Frontal cortex (tissue), 4 donors: ENCODE results near the gene PDLIM3. TPM values are rescaled to one million over a fixed set of nuclear protein-coding genes. Genes with fewer than 3 reads are reported as not detected.
A peak's percentile ranks its signal among the peaks of the same experiment; 100 is the strongest.

Experiments used
- DNase-seq, 2 donors: peaks; one replicate each; pipeline ENCODE4 v3.0.0; 2012; ENCODE audit warnings: low spot score in 2 of 2
- FAIRE-seq: peaks from 2 replicates; lab custom pipeline; 2012; peaks lifted over from hg19 to GRCh38; lab: Jason Lieb, UNC
- total RNA-seq: library from RNA; depleted of rRNA; stranded (reverse); fragments of >200 nt; gene quantifications from one replicate; pipeline ENCODE4 v1.2.3, GENCODE V29; 2014
- donor health status: control.
- donor health status: control.
- donor health status: control.

The PDLIM3 gene, protein sequence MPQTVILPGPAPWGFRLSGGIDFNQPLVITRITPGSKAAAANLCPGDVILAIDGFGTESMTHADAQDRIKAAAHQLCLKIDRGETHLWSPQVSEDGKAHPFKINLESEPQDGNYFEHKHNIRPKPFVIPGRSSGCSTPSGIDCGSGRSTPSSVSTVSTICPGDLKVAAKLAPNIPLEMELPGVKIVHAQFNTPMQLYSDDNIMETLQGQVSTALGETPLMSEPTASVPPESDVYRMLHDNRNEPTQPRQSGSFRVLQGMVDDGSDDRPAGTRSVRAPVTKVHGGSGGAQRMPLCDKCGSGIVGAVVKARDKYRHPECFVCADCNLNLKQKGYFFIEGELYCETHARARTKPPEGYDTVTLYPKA
- 14.3 TPM for total RNA-seq

- peak; percentile 85 to 87 for DNase-seq
- FAIRE-seq: no peak
These were observed at the start of gene PDLIM3 for GRCh38 chr4:185534866-185535611. Gene PDLIM3, minus strand, starts transcription at chr4:185535507. Its CDS starts 73 bp downstream, at chr4:185535434.

GRCh38 chr4:185583813-185584212 is 48.5 kb upstream of the PDLIM3 start:
- no peak for DNase-seq

DNA sequence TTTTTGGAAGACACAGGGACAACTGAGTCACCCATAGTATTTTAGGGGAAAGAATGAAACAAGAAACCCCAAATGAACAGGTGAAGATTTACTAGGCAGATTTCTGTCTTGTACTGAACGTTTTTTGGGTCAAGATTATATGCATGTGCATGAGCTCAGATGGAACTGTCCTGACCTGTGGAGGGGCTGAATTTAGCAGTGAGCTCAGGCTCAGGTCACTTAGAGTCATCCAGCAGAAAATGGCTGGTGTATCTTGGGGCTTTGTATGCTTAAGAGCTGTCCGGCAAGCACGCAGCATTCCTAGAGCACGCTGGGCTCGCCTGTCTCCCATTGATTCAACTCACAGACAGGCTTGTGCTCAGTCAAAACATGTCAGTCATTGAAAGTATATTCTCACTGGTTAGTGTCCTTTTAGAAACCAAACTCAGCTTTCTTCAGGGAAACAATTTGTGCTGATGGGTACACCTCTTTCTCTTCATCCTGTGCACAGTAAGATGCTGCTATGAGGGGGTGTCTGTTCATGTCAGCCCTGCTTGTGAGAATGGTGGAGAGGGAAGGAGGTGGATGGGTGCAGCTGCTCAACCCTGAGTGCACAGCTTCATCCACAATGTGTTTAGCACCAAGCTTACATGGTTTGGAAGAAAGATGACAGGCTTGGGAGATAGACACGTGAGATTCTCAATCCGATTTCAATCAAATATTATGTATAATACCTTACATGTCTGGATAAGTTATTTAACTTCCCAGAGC is 47.5 kb upstream of the PDLIM3 start:
- DNase-seq (no peak), FAIRE-seq (no peak)

More at GRCh38 chr4:185583813-185584212, 48.5 kb upstream of the PDLIM3 start:
- FAIRE-seq: no peak

DNA sequence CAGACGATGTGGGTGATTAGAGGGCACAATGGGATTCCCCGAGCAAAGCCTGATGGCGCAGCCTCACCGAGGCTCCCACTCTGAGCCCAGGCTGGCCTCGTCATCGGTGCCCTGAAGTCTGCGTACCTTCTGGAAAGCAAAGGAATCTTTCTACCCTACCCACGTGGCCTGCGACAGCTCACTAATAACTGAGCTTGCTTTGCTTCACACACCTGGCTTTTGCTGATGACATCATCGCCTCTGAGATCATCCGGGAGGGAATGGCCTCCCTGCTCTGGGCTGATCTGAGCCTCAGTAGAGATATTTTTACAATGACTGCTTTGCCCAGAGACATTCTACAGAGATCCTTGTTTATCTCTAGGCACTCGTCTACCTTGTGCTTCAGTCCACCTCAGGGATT is 45.4 kb upstream of the PDLIM3 start:
- DNase-seq (no peak), FAIRE-seq (no peak)

GRCh38 chr4:185578284-185578683 is 43.0 kb upstream of the PDLIM3 start:
- DNase-seq: no peak
- no peak for FAIRE-seq

DNA sequence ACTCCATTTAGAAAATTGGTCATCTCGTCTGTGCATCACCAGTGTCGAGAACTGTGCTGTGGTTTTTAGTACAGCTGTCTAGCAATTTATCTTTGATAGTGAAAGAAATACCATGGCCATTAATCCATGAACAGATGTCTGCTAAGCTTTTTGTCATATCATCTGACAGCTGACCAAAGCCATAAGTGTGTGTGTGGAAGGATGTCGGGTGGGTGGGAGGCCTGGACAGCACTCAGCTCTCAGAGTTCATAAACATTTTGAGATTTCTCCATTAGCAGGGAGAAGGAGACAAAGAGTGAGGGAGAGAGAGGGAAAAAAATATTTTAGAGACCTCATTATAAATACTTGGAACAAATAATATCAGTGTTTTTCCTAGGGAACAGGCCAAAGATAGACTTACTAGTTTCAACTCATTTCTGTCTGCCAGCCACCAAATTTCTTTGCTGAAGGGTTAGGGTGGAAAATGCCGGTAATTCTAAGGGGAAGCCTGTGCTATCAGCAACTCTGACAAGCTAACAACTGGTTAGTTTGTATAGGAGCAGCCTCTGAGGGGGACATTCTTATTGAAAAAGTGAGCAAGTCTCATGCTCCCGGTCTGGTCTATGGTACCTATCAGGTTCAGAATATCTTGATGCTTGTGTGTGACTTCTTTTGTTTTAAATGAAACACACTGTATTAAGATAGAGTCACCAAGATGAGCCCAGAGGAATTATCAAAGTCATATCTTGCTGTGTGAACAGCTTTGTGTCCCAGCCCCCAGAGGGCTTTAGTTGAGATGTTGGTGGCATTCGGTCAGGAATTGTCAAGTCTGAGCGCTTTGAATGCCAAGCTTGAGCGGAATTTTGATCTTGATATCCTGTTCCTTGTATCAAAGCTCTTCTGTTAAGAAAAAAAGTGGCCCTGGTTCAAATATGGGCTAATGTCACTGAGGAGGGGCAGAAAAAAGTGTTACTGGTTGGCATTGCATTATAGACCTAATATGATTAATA is 41.9 kb upstream of the PDLIM3 start:
- FAIRE-seq (no peak), DNase-seq (no peak)

GRCh38 chr4:185576314-185576961 is 41.1 kb upstream of the PDLIM3 start:
- FAIRE-seq: no peak

GRCh38 chr4:185573651-185574199 is 38.4 kb upstream of the PDLIM3 start:
- FAIRE-seq (no peak), DNase-seq (no peak)

More at GRCh38 chr4:185576314-185576961, 41.1 kb upstream of the PDLIM3 start:
- DNase-seq: no peak

DNA sequence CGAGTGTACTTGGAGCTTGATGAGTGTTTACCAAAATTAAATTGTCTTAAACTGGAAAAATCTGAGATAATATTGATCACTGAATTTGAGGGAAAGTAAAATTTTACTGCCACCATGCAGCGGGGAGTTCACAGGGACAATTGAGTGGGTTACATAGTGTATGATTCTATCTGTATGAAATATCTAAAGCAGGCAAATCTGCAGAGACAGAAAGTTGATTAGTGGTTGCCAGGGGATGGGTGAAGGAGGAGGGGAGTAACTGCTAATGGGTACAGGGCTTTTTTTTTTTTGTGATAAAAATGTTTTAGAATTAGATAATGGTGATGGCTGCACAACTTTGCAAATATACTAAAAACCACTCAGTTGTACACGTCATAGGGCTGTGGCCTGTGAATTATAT is 35.4 kb upstream of the PDLIM3 start:
- DNase-seq: no peak
- no peak for FAIRE-seq

DNA sequence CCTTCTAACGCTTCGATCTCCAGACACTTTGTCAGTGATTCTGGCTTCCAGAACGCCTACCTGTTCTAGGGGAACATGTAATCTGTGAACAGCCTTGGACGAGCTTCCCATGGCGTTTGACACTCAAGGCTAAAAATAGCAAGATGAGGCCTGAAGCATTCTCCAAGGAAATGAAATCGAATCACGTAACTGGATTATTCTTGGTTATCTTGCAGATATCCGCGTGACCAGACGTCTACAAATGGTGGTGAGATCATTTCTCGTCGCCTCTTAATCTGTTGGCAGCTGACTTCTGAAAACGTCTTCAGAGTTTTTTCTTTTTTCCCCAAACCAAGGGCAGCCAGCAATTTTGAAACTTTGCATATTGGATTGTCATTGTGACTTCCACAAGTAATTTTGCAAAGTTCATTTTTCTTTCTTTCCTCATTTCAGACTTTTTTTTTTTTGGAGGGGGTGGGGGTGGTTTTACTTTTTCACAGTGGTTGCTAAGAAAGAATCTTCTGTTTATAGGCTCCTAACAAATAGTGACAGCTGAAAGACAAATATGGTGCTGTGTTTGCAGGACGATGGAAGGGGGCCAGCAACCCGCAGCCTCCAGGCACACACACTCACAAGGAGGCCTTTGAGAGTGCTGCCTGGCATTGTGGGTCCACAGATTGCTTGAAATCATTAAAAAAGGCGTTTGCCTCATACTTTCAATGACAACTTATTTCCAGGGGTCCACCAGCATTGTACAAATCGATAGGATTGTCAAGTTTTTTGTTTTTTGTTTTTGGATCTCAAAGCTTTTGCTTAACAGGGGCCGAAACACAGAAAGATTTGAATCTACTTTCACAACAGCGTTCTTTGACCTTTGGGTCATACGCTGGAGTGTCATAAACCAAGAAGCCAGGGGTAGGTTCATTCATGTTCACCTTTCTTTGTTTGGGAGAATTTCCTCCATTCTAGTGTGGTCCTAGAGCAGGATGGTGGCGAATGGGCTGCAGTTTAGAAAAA is 32.4 kb upstream of the PDLIM3 start:
- FAIRE-seq (no peak), DNase-seq (no peak)

DNA sequence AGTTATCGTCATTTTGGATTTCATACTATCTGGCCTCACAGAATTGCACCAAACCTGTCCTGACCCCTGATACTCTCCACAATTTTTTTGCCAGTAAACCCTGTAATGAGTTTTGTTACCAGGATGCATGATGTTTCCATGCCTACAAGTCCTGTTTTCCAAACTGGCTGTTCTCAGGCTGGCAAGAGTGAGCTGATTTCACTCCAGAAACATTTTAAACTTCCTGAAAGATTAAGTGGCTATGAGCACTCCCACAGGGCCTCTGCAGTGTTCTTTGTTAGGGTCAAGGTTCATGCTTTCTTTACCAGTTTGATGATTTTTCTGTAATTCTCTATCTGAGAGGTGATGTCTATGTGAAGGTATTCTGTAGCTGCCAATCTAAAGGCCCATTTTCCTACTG is 31.7 kb upstream of the PDLIM3 start:
- FAIRE-seq: no peak
- no peak for DNase-seq

DNA sequence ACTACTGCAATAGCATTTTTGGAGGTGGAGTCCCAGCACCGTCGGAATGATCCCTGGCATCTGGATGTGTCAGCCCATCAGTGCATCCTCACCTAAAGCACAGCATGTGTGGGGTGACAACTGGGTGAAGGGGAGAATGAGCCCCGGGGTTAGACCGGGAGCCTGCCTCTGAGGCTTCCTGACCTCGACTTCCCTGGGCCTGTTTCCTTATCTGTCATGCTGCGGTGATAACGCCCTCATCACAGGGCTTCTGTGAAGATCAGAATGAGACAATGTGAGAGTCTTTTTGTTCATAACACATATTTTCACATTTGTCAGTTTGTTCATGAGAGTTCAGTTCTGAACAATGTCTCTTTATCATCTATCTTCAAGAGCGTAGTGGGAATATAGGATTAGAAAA is 31.1 kb upstream of the PDLIM3 start:
- no peak for FAIRE-seq
- no peak for DNase-seq

DNA sequence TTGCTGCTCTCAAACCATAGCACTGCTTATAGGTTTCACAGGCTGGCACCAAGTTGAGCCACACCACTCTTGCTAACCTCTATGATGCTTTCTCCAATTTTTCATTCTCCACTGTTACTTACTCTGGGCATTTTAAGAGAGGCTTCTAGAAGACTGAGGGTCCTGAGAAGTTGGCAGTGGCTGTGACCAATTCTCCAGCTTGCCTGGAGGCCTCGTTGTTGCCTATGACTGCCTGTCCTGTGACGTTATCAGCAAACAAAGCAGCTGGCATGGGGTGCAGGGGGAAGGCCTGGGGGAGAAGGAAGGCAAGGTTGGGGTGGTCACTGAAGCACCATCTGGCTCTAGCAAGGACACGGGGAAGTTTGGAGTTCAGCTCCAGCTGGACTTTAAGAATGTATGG is 30.4 kb upstream of the PDLIM3 start:
- FAIRE-seq (no peak), DNase-seq (no peak)

- DNase-seq: no peak
- FAIRE-seq: no peak
These were observed 29.0 kb upstream of the PDLIM3 start for GRCh38 chr4:185564349-185564748.

- no peak for FAIRE-seq
These were observed 27.2 kb upstream of the PDLIM3 start for GRCh38 chr4:185562531-185562930.

DNA sequence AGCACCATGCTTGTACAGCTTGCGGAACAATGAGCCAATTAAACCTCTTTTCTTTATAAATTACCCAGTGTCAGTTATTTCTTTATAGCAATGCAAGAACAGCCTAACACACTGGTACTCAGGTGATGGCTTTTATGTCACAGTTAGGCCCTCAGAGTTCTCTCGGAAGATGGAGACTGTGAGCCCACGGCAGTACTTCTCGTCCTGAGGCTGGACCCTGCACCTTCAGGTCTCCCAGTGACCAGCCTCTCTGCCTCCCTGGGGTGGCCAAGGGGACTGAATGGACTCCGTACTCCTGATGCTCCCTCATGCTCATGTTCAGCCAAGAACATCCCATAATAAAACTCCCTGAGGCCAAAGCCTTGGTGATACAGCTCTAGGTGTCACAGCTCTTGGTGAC is 25.0 kb upstream of the PDLIM3 start:
- FAIRE-seq (no peak), DNase-seq (no peak)

More at GRCh38 chr4:185562531-185562930, 27.2 kb upstream of the PDLIM3 start:
- no peak for DNase-seq

GRCh38 chr4:185559915-185560281 is 24.6 kb upstream of the PDLIM3 start:
- DNase-seq (no peak), FAIRE-seq (no peak)
